K562 (cell line): Measurements from ENCODE around the gene STK16. TPM values are rescaled to one million over a fixed set of nuclear protein-coding genes. Genes with fewer than 3 reads are reported as not detected.

ENCODE experiments used
- ARID2 ChIP-seq: fragments of 450-650 bp; IDR thresholded peaks from 2 replicates; pipeline ENCODE4 v1.6.1; 2017; ENCODE audit warnings: antibody characterized with exemption, mild to moderate bottlenecking
- BRF1 ChIP-seq: IDR thresholded peaks from 3 replicates; pipeline ENCODE4 v1.6.1; 2011; ENCODE audit warnings: borderline replicate concordance, mild to moderate bottlenecking; ENCODE audit not compliant: insufficient read length; ENCODE audit errors: extremely low read depth
- CTCF ChIP-seq, 3 experiments: IDR thresholded peaks in 2 of 3; conservative IDR thresholded peaks in 1 of 3; 2 replicates each; pipeline ENCODE4 v1.5.1; 2011 to 2012; ENCODE audit warnings: low read length in 3 of 3, mild to moderate bottlenecking in 3 of 3, control low read depth in 2 of 3, improper control_type of control experiment in 1 of 3, inconsistent platforms in 1 of 3, low read depth in 1 of 3, mixed read lengths in 1 of 3, moderate library complexity in 1 of 3; ENCODE audit not compliant: insufficient read depth in 2 of 3
- GATAD2A ChIP-seq: fragments of 450-650 bp; IDR thresholded peaks from 2 replicates; pipeline ENCODE4 v1.6.1; 2017
- GATAD2B ChIP-seq: fragments of 450-650 bp; IDR thresholded peaks from 2 replicates; pipeline ENCODE4 v1.6.1; 2017; ENCODE audit warnings: mild to moderate bottlenecking, borderline replicate concordance
- KLF16 ChIP-seq: IDR thresholded peaks from 2 replicates; pipeline ENCODE4 v1.6.1; 2016; ENCODE audit warnings: antibody characterized with exemption
- MYBL2 ChIP-seq, 2 experiments: fragments of 450-650 bp in 1 of 2; sonication (generic) in 1 of 2; formaldehyde crosslinking in 1 of 2; IDR thresholded peaks; 2 replicates each; pipeline versions ENCODE4 v1.6.1 to v1.8.1; 2017 to 2022; ENCODE audit warnings: borderline replicate concordance in 1 of 2, inconsistent platforms in 1 of 2, low read depth in 1 of 2, mild to moderate bottlenecking in 1 of 2, missing genetic modification reagents in 1 of 2, moderate library complexity in 1 of 2
- NCOA6 ChIP-seq: fragments of 450-650 bp; IDR thresholded peaks from 2 replicates; pipeline ENCODE4 v1.6.1; 2017; ENCODE audit warnings: mild to moderate bottlenecking
- POU5F1 ChIP-seq: fragments of 150-350 bp; IDR thresholded peaks from 2 replicates; pipeline ENCODE4 v1.6.1; 2014; ENCODE audit warnings: borderline replicate concordance, low read length, low read depth, mild to moderate bottlenecking; ENCODE audit not compliant: partially characterized antibody
- PRPF4 ChIP-seq: fragments of 200-400 bp; formaldehyde crosslinking; IDR thresholded peaks from one replicate; pipeline ENCODE4 v1.6.1; 2017; ENCODE audit warnings: low read length, low read depth, mild to moderate bottlenecking; ENCODE audit not compliant: insufficient read depth, poor library complexity, severe bottlenecking
- RCOR1 ChIP-seq, 2 experiments: IDR thresholded peaks; 2 replicates each; pipeline ENCODE4 v1.6.1; 2012; ENCODE audit warnings: low read depth in 2 of 2, low read length in 2 of 2, borderline replicate concordance in 1 of 2, improper control_type of control experiment in 1 of 2
- RFX7 ChIP-seq: fragments of 250-450 bp; sonication (Bioruptor Pico); IDR thresholded peaks from 2 replicates; pipeline ENCODE4 v1.5.1; 2021; ENCODE audit warnings: mild to moderate bottlenecking
- RUNX1 ChIP-seq: sonication (generic); IDR thresholded peaks from 2 replicates; pipeline ENCODE4 v1.6.1; 2016; ENCODE audit warnings: antibody characterized with exemption, low read depth
- SIN3B ChIP-seq: fragments of 450-650 bp; IDR thresholded peaks from 2 replicates; pipeline ENCODE4 v1.6.1; 2017; ENCODE audit warnings: low read depth, mild to moderate bottlenecking, moderate library complexity
- SRSF7 ChIP-seq: fragments of 200-400 bp; formaldehyde crosslinking; optimal IDR thresholded peaks from 2 replicates; pipeline ENCODE3; 2017; ENCODE audit warnings: mild to moderate bottlenecking, low read depth, low read length
- STAT5A ChIP-seq: IDR thresholded peaks from 2 replicates; pipeline ENCODE4 v1.6.1; 2012; ENCODE audit warnings: low read length, inconsistent platforms, borderline replicate concordance
- TBL1XR1 ChIP-seq, 2 experiments: IDR thresholded peaks; 2 replicates each; pipeline ENCODE4 v1.6.1; 2012; ENCODE audit warnings: improper control_type of control experiment in 2 of 2, low read length in 2 of 2, mild to moderate bottlenecking in 1 of 2
- TRIM28 ChIP-seq: fragments of 450-650 bp; IDR thresholded peaks from 2 replicates; pipeline ENCODE4 v1.6.1; 2017
- ZEB2 ChIP-seq: fragments of 450-650 bp; IDR thresholded peaks from 2 replicates; pipeline ENCODE4 v1.6.1; 2016
- ZNF140 ChIP-seq: fragments of 250-450 bp; sonication (Bioruptor Pico); IDR thresholded peaks from 2 replicates; pipeline ENCODE4 v1.8.0; 2021; ENCODE audit warnings: moderate library complexity, mild to moderate bottlenecking, inconsistent platforms
- ZNF699 ChIP-seq: fragments of 250-450 bp; sonication (Bioruptor Pico); IDR thresholded peaks from 2 replicates; pipeline ENCODE4 v1.8.0; 2021; ENCODE audit warnings: mild to moderate bottlenecking, moderate library complexity; ENCODE audit not compliant: insufficient replicate concordance
- ZNF764 ChIP-seq: fragments of 250-450 bp; sonication (Bioruptor Pico); IDR thresholded peaks from 2 replicates; pipeline ENCODE4 v1.4.0; 2020; ENCODE audit warnings: low read depth, mild to moderate bottlenecking, moderate library complexity
- polyA plus RNA-seq, 8 experiments: library from polyadenylated mRNA; depleted of rRNA in 4 of 8; stranded (reverse) in 5 of 8; unstranded in 3 of 8; fragments of >200 nt; fragmentation: Nextera tagmentation in 2 of 8; fragmentation: Illumina TruSeq in 1 of 8; extraction: Ambion mirVana in 2 of 8; extraction: Trizol in 1 of 8; gene quantifications; 2 replicates each; pipeline versions ENCODE4 v1.2.1 to v1.2.3, GENCODE V29; 2011 to 2014; ENCODE audit warnings: inconsistent platforms in 1 of 8, missing spikeins in 1 of 8
- total RNA-seq, 7 experiments: library from RNA; depleted of rRNA in 6 of 7; stranded (reverse); fragments of >200 nt in 6 of 7; fragmentation: Illumina TruSeq in 2 of 7; extraction: Trizol in 2 of 7; gene quantifications; 2 replicates each; pipeline versions ENCODE4 v1.2.1 to v1.2.3, GENCODE V29; 2011 to 2021; ENCODE audit warnings: low replicate concordance in 1 of 7
- TF ChIP-seq, protein P1 (sequence below): fragments of 450-650 bp; formaldehyde crosslinking; IDR thresholded peaks from 2 replicates; pipeline ENCODE4 v1.4.0; 2022; ENCODE audit warnings: mild to moderate bottlenecking, moderate library complexity
- TF ChIP-seq, protein P2 (sequence below): sonication (generic); formaldehyde crosslinking; IDR thresholded peaks from 2 replicates; pipeline ENCODE4 v1.8.1; 2022; ENCODE audit warnings: missing genetic modification reagents

The STK16 gene
- total and polyA plus RNA-seq, 9 of the 15 experiments (the other 6 are each of a cell fraction or from before 2014, with no cell fraction given) = 5.4 to 36.2 (median 17.8) TPM

GRCh38 chr2:219294356-219295351 lies 49.4 kb downstream of the STK16 start (continued):
- TF ChIP-seq GATAD2A (0 out of 2 replicates have a peak, but pooled peaks have one; percentile 32), PRPF4 (no peak), ZNF764 (CRISPR knock-in tag) (no peak), TRIM28 (no peak), ZNF699 (no peak), RCOR1 (IDR thresholded peaks at IDR 0.05; ENCODE audit: borderline replicate concordance in 1 of 2, low read depth in 2 of 2, low read length in 2 of 2) (0 out of 4 replicates have a peak, but pooled peaks of 1 of the 2 experiments have one; percentile 24), SRSF7 (no peak), ZNF140 (CRISPR knock-in tag) (no peak), RFX7 (no peak), NCOA6 (no peak), GATAD2B (peak; percentile 89; the same call in 1 of the 2 replicates), CTCF (IDR thresholded peaks at IDR 0.05 in 2 of 3, conservative IDR thresholded peaks at IDR 0.05 in 1 of 3; ENCODE audit: insufficient read depth in 2 of 3, low read depth in 1 of 3, low read length in 3 of 3) (peak; percentile 93 to 99 (median 98)), SIN3B (0 out of 2 replicates have a peak, but pooled peaks have one; percentile 50), ZEB2 (peak; percentile 61; the same call in 1 of the 2 replicates), STAT5A (no peak), BRF1 (no peak), POU5F1 (no peak), KLF16 (peak; percentile 62; the same call in 1 of the 2 replicates), MYBL2 (IDR thresholded peaks at IDR 0.05; ENCODE audit: low read depth) (no peak), MYBL2 (CRISPR knock-in tag; IDR thresholded peaks at IDR 0.05; ENCODE audit: borderline replicate concordance) (no peak), RUNX1 (0 out of 2 replicates have a peak, but pooled peaks have one; percentile 29), TBL1XR1 (IDR thresholded peaks at IDR 0.05; ENCODE audit: low read length in 2 of 2) (0 out of 4 replicates have a peak, but pooled peaks of 1 of the 2 experiments have one; percentile 61), ARID2 (no peak)
- TF ChIP-seq, protein P1, sequence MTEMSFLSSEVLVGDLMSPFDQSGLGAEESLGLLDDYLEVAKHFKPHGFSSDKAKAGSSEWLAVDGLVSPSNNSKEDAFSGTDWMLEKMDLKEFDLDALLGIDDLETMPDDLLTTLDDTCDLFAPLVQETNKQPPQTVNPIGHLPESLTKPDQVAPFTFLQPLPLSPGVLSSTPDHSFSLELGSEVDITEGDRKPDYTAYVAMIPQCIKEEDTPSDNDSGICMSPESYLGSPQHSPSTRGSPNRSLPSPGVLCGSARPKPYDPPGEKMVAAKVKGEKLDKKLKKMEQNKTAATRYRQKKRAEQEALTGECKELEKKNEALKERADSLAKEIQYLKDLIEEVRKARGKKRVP = no peak
- TF ChIP-seq, protein P2, sequence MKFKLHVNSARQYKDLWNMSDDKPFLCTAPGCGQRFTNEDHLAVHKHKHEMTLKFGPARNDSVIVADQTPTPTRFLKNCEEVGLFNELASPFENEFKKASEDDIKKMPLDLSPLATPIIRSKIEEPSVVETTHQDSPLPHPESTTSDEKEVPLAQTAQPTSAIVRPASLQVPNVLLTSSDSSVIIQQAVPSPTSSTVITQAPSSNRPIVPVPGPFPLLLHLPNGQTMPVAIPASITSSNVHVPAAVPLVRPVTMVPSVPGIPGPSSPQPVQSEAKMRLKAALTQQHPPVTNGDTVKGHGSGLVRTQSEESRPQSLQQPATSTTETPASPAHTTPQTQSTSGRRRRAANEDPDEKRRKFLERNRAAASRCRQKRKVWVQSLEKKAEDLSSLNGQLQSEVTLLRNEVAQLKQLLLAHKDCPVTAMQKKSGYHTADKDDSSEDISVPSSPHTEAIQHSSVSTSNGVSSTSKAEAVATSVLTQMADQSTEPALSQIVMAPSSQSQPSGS (CRISPR knock-in tag) = no peak
